GM21619 (cell line): ENCODE measurements around the gene SMG7.

Source experiments
- ATAC-seq: cut with Tn5 transposase; IDR thresholded peaks from one replicate; pipeline ENCODE4 v1.9.1; 2021; ENCODE audit not compliant: unreplicated experiment

Gene SMG7

DNA sequence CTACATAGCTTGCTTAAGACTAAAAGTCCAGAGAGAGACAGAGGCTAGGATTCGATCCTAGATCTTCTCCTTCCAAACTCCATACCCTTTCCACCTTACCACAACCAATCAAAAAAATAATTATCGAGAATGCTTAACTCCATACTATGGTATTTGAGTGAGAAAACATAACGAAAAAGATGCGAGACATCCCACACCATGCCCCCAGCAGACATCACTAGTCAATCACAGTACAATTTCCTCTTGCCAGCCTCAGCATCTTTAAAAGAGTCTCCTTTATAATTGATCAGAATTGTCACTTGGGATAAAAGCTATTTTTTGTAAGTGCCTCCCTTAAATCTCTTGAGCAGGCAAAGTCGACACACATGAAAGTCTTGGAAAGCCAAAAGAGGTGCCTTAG, 117.1 kb downstream of the SMG7 start:
- no peak for ATAC-seq

DNA sequence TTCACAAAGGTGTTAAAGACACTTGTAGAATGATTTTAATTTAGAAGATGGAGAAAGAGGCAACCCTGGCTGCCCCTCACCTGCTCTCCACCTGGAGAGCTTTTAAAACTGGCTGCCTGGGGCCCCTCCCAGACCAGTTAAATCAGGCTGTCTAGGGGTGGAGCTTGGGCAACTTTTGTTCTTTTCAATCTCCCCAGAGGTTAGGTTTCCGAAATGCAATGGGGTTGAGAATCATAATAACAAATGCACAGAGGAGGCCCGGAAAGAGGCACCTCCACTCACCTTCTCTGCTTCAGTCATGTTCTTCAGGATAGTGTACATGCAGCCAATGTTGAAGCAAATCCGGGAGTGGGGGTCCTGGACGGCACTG, 117.6 kb downstream of the SMG7 start:
- ATAC-seq: no peak

DNA sequence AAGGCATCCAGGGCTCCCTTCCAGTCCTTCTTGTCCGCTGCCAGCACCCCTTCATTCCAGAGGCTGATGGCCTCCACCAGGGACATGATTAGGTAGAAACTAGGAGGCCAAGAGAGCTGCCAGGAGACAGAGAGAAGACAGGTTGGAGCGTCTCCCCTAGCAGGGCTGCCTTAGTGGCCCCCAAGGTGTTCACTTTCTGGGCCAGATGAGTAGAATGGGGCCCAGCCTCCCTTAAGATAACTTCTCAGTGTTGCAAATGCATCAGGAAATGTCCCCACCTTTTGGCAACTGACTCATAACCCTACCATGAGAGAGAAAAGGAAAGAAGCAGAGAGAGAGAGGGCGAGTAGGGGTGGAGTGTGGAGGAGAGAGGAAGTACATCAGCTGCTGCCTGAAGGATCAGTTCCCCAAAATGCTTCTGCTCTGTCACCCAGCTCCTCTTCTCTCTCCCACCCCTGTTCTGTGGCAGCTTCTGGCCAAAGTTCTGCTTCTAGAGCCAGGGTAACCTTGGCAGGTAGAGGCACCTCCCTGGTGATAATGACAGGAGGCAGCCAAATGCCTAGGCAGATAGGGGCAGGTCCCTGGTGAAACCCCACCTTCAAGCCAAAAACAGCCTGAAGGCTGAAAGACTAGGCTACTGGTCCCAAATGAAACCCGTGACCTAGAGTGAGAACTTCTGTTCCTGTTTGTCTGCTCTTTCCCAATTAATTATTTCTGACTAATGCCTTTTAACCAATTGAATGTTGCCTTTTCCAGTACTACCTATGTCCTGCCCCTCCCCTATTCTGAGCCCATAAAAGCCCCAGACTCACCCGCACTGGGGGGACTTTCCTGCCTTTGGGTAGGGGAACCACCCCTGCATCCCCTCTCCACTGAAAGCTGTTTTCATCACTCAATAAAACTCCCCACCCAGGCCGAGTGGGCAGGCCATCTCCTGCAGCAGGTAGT, 118.2 kb downstream of the SMG7 start, which contains the start of gene NCF2:
Gene NCF2, minus strand, starts transcription at position 216 of the 948 bp plus-strand sequence. Its CDS starts 130 bp downstream, at position 86.
- peak; percentile 85 for ATAC-seq

DNA sequence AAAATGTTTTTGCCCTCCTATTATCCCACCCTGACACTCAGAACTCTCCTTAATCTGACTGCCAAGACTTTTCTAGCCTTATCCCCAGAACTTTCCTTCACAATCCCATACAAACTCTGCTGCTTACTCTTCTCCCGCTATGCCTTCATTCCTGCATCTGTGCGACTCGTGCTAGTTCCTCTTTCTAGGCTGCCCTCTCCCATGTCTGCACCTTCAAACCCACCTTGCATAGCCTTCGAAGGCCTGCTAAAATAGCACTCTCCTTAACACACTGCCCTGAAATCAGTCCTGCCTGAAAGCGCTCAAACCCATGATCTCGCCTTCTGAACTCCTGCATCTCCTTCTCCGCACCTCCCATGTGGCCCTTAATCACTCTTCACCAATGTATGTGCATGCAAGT, 120.4 kb downstream of the SMG7 start:
- ATAC-seq: no peak

DNA sequence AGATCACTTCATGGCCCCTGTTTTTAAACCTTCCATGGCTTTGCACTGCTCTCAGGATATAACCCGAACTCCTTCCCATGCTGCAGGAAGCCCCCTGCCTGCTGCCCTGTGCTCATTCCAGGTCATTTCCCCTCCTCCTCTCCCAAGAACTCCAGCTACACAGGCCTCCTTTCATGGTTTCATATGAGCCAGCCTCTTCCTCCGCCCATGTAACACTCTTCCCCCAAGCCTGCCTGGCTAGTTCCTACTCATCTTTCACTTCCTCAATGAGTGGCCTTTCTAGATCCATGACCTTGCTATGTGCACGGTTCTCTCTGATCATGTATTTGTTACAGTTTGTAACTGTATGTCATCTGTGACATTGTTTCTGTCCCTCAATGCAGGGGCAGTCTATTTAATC, 121.1 kb downstream of the SMG7 start:
- ATAC-seq: peak; percentile 36

DNA sequence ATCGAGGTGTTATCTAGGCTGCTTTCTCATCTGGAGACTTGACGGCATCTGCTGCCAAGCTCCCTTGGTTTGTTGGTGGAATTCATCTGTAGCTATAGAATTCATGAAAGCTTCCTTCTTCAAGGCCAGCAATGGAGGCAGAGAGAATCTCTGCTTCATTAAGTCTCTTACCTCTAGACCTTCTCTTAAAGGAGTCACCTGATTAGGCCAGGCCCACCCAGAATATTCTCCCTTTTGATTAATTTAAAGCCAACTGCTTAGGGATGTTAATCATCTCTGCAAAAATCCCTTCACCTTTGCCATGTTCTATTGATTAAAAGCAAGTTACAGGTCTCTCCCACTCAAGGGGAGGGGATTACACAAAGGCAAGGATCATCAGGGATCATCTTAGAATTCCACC, 123.2 kb downstream of the SMG7 start:
- no peak for ATAC-seq

DNA sequence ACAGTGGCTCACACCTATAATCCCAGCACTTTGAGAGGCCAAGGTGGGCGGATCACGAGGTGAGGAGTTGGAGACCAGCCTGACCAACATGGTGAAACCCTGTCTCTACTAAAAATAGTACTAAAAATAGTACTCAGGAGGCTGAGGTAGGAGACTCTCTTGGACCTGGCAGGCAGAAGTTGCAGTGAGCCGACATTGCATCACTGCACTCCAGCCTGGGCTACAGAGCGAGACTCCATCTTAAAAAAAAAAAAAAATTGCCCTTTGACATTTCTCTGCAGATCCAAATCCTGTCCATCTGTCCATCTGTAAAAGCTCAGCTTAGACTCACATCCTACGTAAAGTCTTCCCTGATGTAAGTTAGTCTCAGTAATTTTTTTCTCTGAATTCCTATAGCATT, 124.2 kb downstream of the SMG7 start:
- ATAC-seq: no peak

DNA sequence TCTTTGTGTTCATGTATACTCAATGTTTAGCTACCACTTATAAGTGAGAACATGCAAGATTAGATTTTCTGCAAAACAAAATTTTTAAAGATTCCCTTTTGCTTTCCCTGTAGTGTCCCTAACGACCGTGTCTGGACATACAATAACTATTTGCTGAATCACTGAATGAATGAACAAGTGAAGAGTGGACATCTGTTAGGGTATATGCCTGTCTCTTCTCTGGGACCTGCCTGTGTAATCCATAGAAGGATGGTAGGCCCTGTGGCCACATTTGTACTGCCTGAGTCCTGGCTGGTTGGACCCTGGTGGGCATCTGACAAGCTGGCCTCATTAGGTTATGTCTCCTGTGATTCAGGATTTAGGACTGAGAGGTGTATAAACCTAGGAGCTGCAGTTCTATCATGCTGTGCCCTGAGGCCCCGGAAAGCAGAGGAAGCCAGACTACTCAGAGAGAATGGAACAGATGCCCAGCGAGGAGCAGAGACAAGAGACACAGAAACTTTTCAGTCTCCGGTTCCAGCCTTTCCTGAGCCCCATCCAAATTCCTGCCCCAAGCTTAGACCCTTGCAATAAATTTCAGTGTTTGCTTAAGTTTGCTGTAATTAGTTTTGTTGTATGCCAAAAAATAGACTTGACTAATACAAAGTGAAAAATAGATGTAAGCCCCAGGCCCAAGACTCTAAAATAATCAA, 125.5 kb downstream of the SMG7 start:
- ATAC-seq: no peak

DNA sequence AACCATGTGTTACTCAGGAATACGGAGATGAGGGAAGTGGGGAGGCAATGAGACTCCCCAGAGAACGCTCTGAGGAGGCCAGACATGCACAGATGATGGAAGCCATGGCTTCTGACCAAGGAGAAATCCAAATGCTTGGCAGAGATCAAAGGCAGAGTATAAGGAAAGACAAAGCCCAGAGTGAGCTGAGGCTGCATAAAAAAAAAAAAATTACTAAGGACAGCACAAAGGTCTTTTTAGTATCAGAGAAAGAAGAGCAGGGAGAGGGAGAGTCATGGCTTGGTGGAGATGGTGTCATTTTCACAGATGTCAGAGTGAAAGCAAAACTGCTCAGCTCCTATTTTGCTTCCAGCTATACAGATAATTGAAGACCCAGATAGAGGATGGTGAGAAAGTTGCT, 126.1 kb downstream of the SMG7 start:
- ATAC-seq: peak; percentile 70

DNA sequence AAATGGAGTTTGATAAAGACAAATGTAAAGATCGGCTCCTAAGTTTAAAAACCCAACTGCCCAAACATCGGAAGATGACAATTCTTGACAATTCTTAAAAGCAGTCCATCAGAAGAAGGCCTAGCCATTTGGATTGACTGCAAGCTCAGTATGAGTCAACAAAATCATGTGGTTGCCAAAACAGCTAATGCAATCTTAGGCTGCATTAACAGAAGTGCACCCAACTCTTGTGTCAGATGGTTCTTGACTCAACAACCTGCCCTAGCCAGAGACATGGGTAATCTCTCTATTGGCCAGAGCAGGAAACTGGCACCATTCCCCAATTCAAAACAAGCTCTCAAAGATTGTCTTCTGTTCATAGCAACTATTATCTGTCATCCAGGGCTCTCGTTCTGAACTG, 127.8 kb downstream of the SMG7 start:
- no peak for ATAC-seq

DNA sequence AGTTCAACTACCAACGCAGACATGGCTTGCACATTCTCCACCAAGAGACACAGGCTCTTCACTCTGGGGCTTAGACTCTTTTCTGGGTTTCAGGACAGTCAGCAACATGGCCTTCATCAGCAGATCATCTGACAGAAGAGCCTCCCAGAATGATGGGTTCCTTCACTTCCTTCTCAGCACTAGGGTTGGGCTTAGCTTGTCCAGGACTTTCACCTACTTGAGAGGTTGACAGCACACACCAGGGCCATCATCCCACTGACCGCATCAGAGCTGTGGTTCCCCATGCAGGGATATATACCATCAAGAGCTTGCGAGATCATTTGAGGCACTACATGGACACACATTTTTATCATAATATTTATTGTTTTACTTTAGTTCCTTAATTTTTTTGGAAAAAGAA, 128.3 kb downstream of the SMG7 start:
- ATAC-seq: no peak

DNA sequence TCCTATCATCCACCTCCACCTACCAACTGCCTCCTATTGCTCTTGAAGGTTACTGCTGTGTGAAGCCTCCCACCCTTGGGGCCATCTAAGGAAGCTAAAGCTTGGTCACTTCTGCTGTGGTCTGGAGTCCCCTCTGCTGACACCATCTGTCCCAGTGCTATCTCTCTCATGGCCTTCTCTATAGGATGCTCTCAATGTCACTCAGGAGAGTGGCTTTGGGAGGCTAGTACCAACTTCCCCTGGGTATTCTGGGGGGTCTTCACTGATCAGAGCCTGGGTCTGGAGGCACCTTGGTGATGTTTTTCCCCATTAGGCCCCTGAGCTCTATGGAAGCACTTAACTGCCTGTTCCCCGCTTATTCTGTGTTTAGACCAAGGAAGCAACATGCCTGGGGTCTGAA, 130.2 kb downstream of the SMG7 start:
- no peak for ATAC-seq
